Measurements from ENCODE around the gene PCNX1.
"Not testable (repeated sequence)": the region's sequence is repeated elsewhere in the genome, so short reads cannot be mapped to it uniquely, and the experiment has no call there.

The PCNX1 gene

DNA sequence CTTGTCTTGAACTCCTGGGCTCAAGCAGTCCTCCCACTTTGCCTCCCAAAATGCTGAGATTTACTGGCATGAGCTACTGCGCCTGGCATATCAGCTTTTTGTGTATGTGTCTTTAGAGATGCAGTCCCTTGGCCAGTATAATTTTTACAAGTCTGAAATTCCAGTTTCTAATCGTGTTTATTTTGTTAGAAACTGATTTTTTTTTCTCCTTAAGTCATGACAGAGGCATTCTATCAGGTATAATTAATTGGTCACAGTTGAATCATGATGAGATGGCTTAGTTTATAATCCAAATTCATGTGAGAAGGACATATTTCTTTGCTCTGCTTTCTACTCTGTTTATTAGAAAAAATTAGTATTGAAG, 98.9 kb downstream of the PCNX1 start:
- no peak overlapping the region for H3K4me3 ChIP-seq (replicated peaks; ENCODE audit: low read depth, low read length)
- no peak for TF ChIP-seq CTCF (IDR thresholded peaks at IDR 0.05; ENCODE audit: low read depth, low read length, missing control alignments)
- DNase-seq (ENCODE audit: extremely low read depth, low read depth), result no peak

- TF ChIP-seq CTCF (IDR thresholded peaks at IDR 0.05; ENCODE audit: low read depth, low read length, missing control alignments), result no peak
- no peak for DNase-seq (ENCODE audit: extremely low read depth, low read depth)
- no peak overlapping the region for H3K4me3 ChIP-seq (replicated peaks; ENCODE audit: low read depth, low read length)
Observed at GRCh38 chr14:71011479-71011878, 104.2 kb downstream of the PCNX1 start.

DNA sequence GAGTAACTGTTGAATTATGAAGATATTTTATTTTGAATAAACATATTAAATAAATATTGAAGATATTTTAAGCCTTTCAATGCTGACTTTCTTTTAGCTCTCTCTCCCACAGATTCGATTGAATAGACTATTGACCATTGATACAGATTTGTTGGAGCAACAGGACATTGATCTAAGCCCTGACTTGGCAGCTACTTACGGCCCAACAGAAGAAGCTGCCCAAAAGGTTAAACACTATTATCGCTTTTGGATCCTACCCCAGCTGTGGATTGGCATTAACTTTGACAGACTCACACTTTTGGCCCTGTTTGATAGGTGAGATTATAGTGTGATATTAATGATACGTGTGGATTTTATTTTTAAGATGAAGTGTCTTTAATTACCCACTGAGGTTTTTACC, 105.6 kb downstream of the PCNX1 start:
- H3K4me3 ChIP-seq (replicated peaks; ENCODE audit: low read depth, low read length), result no peak overlapping the region
- TF ChIP-seq CTCF (IDR thresholded peaks at IDR 0.05; ENCODE audit: low read depth, low read length, missing control alignments), result no peak
- no peak for DNase-seq (ENCODE audit: extremely low read depth, low read depth)

GRCh38 chr14:71013551-71014192, 106.4 kb downstream of the PCNX1 start:
- H3K4me3 ChIP-seq (replicated peaks; ENCODE audit: low read depth, low read length), result no peak overlapping the region
- no peak for TF ChIP-seq CTCF (IDR thresholded peaks at IDR 0.05; ENCODE audit: low read depth, low read length, missing control alignments)
- DNase-seq (ENCODE audit: extremely low read depth, low read depth), result no peak

DNA sequence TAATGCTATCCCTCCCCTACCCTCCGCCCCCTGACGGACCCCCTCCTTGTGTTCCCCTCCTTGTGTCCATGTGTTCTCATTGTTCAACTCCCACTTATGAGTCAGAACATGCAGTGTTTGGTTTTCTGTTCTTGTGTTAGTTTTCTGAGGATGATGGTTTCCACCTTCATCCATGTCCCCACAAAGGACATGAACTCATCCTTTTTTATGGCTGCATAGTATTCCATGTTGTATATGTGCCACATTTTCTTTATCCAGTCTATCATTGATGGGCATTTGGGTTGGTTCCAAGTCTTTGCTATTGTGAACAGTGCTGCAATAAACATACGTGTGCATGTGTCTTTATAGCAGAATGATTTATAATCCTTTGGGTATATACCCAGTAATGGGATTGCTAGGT, 112.7 kb downstream of the PCNX1 start:
- not testable (repeated sequence) for H3K4me3 ChIP-seq (replicated peaks; ENCODE audit: low read depth, low read length); DNase-seq (ENCODE audit: extremely low read depth, low read depth)

DNA sequence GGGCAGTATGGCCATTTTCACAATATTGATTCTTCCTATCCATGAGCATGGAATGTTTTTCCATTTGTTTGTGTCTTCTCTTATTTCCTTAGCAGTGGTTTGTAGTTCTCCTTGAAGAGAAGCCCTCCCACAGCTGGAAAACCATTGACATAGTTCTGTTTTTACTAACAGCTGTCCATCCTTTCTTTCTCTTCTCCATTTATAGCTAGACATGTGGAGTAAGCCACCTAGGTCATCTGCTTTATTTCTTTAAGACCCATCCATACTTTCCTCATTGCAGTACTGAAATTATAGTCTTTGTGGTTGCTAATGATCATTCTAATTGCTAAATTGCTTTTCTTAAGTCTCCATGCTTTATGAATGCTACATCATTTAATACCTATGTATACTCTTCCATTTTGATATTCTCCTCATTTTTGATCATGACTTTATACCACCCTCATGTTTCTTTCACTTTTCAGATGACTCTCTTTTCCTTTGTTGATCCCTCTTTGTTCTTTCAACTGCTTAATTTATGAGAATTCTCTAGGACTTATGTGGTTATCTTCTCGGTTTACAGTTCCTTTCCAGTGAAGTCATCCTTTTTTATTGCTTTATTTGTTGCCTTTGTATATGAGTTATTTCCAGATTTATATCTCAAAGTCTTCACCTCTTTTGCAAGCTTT, 114.2 kb downstream of the PCNX1 start:
- peak; percentile 53 for DNase-seq (ENCODE audit: extremely low read depth, low read depth)
- H3K4me3 ChIP-seq (replicated peaks; ENCODE audit: low read depth, low read length), result no peak overlapping the region
- TF ChIP-seq CTCF (IDR thresholded peaks at IDR 0.05; ENCODE audit: low read depth, low read length, missing control alignments), result no peak

DNA sequence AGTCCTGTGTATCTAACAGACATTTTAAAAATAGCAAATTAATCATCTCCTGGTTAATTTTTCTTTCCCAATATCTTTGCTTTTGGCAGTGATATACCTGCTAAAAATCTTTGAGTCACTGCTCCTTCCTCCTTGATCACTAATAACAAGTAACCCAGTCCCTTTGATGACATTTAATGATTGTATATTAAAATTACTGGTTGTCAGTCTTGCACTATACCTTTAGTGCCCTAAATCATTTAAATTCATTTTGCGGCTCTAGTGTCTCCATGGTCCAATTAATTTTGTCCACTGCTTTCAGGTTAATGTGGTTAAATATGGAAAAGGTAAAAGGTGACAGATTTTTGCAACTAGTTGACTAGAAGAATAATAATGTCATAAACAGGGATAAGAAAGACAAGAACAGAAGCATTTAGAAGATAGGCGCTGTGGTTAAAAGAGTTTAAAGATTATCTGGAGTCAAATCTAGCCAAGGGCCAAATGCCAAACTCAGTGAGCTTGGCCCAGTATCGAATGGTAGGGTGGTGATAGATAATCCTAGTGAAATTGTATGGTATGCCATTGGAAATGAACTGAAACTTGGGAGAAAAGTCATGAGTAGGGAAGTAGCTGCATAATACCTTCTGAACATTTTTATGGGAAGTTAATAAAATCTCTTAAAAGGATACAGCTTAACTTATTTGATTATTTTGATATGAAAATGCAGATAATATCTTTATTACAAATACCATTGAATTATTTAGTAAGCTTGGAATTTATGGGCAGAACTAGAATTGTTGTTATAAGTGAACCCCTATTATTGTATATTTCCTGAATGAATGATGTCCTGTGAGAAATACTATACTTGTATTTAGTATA, 115.0 kb downstream of the PCNX1 start:
- no peak for TF ChIP-seq CTCF (IDR thresholded peaks at IDR 0.05; ENCODE audit: low read depth, low read length, missing control alignments)
- no peak overlapping the region for H3K4me3 ChIP-seq (replicated peaks; ENCODE audit: low read depth, low read length)
- no peak for DNase-seq (ENCODE audit: extremely low read depth, low read depth)

All from HFF-Myc (cell line).